A204.1 (cell line): ENCODE measurements around the gene NRG2.

Experiments
- FAIRE-seq: peaks from 2 replicates; lab custom pipeline; 2012; peaks lifted over from hg19 to GRCh38; lab: Jason Lieb, UNC

Gene NRG2

DNA sequence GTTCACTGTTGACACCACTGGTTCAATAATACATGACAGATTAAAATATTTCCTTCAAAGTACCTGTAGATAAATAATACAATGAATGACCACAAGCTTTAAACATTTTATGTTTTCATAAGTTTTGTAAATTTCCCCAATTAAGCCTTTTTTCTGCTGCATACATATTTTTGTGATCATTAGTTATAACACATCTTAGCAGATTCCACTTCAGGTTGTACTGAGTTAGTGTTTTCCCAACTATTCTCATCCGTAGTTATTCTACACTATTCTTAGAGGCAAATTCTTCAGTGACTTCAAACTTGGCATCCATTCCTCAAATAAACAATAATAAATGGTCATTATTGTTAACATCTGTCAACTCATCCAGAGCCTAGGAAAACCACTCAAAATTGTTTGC lies 100.9 kb downstream of the NRG2 start:
- FAIRE-seq: no peak

DNA sequence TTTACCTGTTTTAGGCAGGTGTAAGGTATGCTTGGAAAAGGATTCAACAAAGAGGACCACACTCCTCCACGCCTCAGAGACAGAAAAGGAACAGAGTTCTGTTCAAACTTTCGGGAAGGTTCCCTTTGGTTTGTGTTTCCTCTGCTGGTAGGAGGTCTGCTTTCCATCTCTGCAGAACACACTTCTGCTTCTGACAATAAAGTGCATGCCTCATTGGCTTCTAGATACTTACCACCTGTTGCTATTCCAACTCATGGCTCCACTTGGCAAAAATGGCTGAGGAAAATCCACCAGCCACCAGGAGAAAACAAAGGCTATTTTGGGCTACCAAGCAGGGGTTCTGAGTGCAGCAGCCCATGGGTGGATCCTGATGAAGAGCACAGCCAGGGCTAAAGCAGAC lies 112.7 kb downstream of the NRG2 start:
- FAIRE-seq: no peak

DNA sequence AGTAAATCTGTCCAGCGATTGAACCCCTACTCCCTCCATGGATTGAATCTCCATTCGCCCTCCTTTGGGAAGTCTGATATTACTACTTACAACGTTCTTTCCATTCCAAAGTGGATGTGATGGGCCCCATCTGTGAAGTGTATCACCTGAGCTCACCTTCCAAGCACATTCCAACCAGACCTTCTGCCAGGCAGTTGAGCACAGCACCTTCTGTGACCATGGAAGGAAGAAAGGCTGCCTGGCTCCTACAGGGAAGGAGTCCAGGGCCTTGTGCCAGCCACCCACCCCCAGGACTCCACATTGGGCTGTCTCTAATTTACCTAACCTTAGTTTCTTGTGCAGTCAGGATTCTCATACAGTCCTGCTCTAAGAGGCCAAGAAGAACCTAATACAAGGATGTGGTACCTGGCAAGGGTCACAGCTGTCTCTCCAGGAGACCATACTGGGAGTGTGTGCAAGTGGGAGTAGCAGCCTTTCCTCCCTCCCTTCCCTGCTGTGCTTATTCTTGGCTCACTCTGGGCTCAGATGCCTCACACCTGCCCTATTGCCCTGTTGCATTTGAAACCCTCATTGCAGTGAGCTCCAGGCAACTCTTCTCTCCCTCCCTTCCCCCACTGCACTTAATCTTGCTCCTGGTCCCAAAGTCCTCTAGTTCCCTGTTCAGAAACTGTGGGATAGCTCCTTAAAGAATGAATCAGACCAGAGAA lies 116.1 kb downstream of the NRG2 start:
- FAIRE-seq: no peak

DNA sequence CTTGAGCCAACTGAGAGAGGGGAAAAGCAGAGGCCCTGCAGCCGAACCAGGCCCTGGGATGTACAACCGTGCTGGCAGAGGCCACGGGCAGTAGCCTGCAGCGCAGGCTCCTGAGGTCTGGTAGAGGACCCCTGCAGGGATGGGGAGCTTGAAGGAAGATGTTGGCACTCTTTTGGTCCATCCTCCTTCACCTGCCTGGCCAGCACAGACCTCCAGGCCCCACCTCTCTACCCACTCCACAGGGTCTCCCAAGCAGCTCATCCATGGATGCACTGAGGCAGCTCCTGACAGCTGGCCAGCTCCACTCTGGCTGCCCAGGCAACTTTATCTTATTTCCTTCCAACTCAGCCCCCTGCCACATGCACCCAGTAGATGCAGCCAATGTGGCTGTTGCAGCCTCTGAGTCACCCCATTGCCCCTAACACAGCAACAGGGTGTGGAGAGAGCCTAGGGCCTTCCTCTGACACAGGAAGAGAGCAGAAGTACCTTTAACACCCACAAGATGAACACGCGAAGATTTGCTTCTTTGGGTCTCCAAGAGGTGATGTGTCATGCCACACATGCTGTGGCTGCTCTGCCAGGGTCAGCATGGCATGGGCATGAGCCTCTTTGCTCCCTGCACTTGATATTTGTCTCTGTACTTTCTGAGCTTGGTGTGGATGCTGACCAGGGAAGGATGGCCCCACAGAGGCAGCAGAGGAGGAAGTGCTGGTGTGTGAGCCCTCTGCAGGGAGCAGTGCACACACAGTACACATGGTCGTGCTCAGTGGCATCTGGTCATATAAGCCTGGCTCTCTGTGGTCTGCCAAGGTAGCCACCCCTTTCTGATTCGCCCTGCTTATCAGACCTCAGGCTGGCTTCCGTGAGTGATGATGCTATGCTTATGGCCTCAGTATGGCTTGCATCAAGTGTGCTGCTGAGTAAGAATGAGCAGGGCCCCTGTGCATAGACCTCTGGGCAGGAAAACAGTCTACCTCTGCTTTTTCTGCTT lies 117.2 kb downstream of the NRG2 start:
- no peak for FAIRE-seq

DNA sequence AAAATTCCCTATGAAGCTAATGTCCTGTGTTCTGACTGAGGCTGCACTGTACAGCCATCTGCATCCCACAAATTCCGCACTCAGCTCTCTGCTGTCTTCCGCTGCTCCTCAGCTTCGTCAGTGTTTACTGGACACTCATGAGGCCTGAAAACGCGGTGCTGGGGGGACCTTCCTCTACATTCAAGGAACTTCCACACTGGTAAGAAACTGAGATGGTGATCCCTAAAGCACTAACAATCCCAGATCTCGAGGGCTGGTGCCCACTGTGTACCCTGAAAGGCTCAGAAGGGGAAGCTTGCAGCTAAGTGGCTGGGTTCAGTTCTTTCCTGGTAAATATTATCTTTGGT lies 117.9 kb downstream of the NRG2 start:
- no peak for FAIRE-seq

GRCh38 chr5:139924294-139925215 lies 118.5 kb downstream of the NRG2 start:
- no peak for FAIRE-seq

DNA sequence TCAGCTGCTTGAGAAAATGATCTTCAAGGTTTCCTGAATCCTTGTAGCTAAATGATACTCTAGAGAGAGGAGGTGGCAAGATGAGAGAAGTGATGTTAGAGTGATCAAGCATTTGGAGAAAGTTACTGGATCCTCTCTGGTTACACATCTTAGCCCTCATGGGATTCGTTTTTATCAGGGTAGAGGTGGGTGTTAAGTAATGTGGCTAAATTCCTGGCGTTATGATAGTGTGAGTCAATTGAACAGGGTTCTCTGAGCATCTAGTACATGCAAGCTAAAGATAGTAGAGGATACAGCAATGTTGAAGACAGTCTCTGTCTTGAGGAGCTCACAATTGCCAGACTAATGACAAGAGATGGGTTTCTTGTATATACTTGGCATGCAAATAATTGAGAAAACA lies 123.8 kb downstream of the NRG2 start:
- FAIRE-seq: no peak

GRCh38 chr5:139915834-139916233 lies 127.3 kb downstream of the NRG2 start:
- no peak for FAIRE-seq

GRCh38 chr5:139915266-139915665 lies 127.8 kb downstream of the NRG2 start:
- no peak for FAIRE-seq

DNA sequence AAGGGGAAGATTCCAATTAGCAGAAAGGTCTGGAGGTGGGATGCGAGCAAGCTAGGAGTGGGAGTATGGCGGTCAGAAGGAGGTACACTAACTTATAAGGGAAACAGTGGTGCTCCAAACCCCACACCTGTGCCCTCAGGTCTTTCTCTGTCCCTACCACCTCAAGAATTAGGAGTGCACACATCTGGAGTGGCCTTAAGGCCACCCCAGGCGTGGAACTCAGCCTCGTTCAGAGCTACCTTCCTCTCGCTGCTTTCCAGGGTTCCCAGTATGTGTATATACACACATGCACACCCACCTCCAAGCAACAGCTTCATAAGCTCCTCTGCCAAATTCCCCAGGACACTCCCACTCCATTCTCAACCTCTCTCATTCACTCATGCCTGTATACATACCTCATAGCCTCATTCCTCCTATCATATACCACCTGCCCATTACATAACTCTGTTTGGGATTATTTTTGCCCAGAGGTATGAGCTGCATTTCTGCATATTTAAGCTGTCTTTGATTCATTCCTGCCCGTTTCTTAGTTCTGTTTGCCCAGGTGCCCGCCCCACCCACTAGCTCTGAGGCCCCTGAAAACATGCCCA lies 128.8 kb downstream of the NRG2 start:
- FAIRE-seq: no peak

DNA sequence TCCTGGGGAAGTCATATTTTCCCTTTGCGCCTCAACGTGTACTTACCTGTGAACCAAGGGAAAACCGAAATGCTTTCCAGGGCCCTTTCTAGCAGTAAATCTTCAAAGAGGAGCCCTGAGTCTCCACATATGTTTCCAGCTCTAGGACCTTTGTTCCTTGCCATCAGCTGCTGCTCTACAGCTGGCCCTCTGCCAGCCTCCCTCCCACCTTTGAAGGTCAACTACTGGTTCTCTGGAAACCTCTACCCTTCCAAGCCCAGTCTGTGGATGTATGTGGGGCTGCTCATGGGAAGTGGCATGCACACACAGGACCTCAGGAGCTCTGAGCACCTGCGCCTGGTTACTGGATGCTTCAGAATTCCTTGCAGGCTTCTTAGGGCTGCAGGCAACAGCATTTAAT lies 130.3 kb downstream of the NRG2 start:
- FAIRE-seq: no peak

DNA sequence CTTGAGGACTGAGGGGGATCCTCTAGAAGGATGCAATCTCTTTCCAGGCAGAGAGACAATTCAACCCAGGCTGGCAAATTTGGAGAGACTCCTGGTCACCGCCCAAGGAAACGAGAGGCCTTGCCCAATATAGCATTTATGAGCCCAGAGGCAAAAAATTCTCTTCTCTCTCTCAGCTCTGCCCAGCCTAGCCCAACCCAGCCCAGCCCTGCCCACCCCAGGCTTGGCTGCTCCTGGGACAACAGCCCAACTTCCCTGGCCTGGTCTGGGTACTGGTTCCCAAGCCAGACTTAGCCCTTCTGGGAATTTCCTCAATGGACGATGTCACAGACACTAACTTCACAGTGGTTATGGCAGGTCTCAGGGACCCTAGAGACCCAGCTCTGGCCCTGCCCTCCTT lies 130.9 kb downstream of the NRG2 start:
- FAIRE-seq: no peak

- no peak for FAIRE-seq
These were observed 131.5 kb downstream of the NRG2 start for GRCh38 chr5:139911425-139912120.

- FAIRE-seq: no peak
These were observed 132.2 kb downstream of the NRG2 start for GRCh38 chr5:139910901-139911300.

DNA sequence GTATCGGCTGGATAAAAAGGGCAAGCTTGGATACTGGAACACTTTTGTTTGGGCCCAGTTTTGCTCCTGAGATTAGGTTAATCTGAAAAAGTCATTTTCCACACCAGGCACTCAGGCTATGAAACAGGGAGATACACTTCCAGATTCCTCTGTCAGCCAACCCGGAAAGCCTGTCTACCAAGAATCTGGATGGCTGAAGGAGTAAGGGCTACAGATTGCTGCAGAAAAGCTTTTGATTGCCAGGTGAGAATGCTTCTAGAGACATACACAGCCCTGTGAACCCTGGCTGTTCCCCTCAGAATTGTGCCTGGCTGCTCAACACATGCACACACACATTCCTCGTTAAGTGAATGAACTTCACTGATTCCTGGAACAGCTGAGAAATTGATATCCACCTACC lies 133.1 kb downstream of the NRG2 start:
- FAIRE-seq: no peak

GRCh38 chr5:139908749-139909148 lies 134.3 kb downstream of the NRG2 start:
- FAIRE-seq: no peak

- FAIRE-seq: no peak
These were observed 136.4 kb downstream of the NRG2 start for GRCh38 chr5:139906661-139907060.

- FAIRE-seq: no peak
These were observed 138.1 kb downstream of the NRG2 start for GRCh38 chr5:139904816-139905661.

DNA sequence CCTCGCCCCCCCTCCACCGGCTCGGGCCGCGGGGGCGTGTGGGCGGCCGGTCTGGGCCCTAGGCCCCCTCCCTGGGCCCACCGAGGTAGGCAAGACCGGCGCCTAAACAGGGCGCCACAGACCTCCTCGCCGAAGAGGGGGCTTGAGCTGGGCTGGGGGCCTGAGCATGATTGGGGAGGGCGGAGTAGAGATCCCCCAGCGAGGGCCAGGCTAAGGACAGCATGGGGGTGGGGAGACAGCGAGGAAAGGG lies 138.6 kb downstream of the NRG2 start:
- FAIRE-seq: no peak

- FAIRE-seq: no peak
These were observed 139.1 kb downstream of the NRG2 start for GRCh38 chr5:139903795-139904565.
